Measurements from ENCODE around the gene HOXD1. TPM values are rescaled to one million over a fixed set of nuclear protein-coding genes. Genes with fewer than 3 reads are reported as not detected.

Gene HOXD1
- total and polyA plus RNA-seq, 2 of the 4 experiments (the other 2 are of a cell fraction), result not detected

DNA sequence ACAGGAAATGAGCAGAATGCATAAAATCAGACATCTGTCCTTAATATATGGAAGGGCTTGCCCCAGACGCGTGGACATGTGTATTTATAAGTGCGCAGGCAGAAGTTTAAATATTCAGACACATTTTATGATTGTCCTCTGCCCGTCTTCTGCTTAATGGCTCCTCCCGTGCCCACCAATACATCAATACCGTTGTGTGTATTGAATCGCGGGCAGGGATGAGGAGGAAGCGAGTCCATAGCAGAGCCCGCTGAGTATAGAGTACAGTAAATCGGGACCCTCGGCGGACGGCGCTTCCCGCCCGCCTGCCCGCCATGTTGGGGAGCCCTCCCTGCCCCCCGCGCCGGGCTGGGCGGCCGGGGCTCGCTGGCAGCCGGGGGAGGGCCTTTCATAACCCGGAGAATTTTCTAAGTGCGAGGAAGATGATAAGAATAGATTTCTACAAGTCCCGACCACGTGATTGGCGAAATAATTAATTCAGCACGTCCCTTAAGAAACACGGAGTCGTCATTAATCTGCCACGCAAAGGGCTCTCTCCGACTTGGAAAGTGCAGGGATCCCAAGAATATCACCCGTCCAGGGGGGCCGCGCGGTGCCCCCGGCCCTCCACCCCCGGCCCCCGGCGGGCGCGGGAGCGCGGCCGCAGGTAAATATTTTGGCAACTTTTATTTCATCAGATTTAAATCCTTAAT, 31.5 kb upstream of the HOXD1 start, which contains the start of gene HOXD3:
HOXD3 (plus strand) TSS at position 501 of the 692 bp plus-strand sequence. CDS start 11,808 bp downstream, outside the sequence.
- no peak within 1 kb of the TSS for H2BK120ac ChIP-seq (ENCODE audit: low read depth, low read length)
- no peak within 1 kb of the TSS for H4K5ac ChIP-seq (ENCODE audit: low read depth, low read length)
- no peak within 1 kb of the TSS for H3K18ac ChIP-seq (ENCODE audit: low read depth, low read length)
- H2BK20ac ChIP-seq (ENCODE audit: low read depth, low read length), result no peak within 1 kb of the TSS
- H3K23ac ChIP-seq (ENCODE audit: low read depth, low read length), result no peak within 1 kb of the TSS
- H3K36me3 ChIP-seq (ENCODE audit: control insufficient read depth, insufficient read depth, low read length), result no peaks in the 10 kb centered on the region
- H4K20me1 ChIP-seq (ENCODE audit: insufficient read depth, low read length), result no peaks in the 10 kb centered on the region
- H3K79me1 ChIP-seq (ENCODE audit: low read depth in 1 of 2, low read length in 2 of 2), result no peaks in the 10 kb centered on the region
- no peak within 1 kb of the TSS for H2BK5ac ChIP-seq (ENCODE audit: low read depth, low read length, poor library complexity, severe bottlenecking)
- no peak within 1 kb of the TSS for H3K4me3 ChIP-seq (ENCODE audit: insufficient read depth, low read depth, low read length)
- no peak within 1 kb of the TSS for H3K27ac ChIP-seq (ENCODE audit: insufficient read depth, low read length)
- H3K9me3 ChIP-seq (ENCODE audit: control insufficient read depth, insufficient read depth, low read length), result peaks cover 13% of the 10 kb centered on the region
- ChIA-PET CTCF (no interaction called here), POLR2A (ENCODE audit: unreplicated experiment) (no interaction called here)
- no peak within 1 kb of the TSS; the same call in 1 of the 2 replicates for H3K4me2 ChIP-seq (ENCODE audit: low read depth, low read length)
- no peak for ATAC-seq (ENCODE audit: low read depth)
- H3K9me1 ChIP-seq (ENCODE audit: insufficient read depth, low read length), result no peaks in the 10 kb centered on the region
- dilution Hi-C loops (cut with HindIII; ENCODE audit: low sequenced_read_pairs, unreplicated experiment), result no loop called here
- H4K8ac ChIP-seq (ENCODE audit: low read depth in 2 of 2, low read length in 2 of 2), result no peak within 1 kb of the TSS
- no peak within 1 kb of the TSS for H2AK5ac ChIP-seq (ENCODE audit: low read depth, low read length)
- intact Hi-C loops (cut with micrococcal nuclease), result no loop called here
- no peak within 1 kb of the TSS for H2AK9ac ChIP-seq (replicated peaks; ENCODE audit: low read depth, low read length, poor library complexity)
- H4K91ac ChIP-seq (ENCODE audit: insufficient read depth, low read depth, low read length), result no peak within 1 kb of the TSS
- H3K9ac ChIP-seq (ENCODE audit: low read depth, low read length), result no peak within 1 kb of the TSS
- no peak for DNase-seq
- TF ChIP-seq NFE2L2 (IDR thresholded peaks at IDR 0.05; ENCODE audit: low read depth, low read length) (no peak), MXI1 (IDR thresholded peaks at IDR 0.05; ENCODE audit: borderline replicate concordance, low read depth, low read length) (no peak), RAD21 (IDR thresholded peaks at IDR 0.05; ENCODE audit: low read length) (no peak), CHD1 (IDR thresholded peaks at IDR 0.05; ENCODE audit: low read depth, low read length) (no peak), RCOR1 (IDR thresholded peaks at IDR 0.05; ENCODE audit: insufficient replicate concordance, low read length) (no peak), SMC3 (IDR thresholded peaks at IDR 0.05; ENCODE audit: low read depth, low read length) (no peak), FOS (IDR thresholded peaks at IDR 0.05; ENCODE audit: low read depth, low read length) (no peak), POLR2A (IDR thresholded peaks at IDR 0.05; ENCODE audit: low read depth, low read length) (no peak), MAFK (IDR thresholded peaks at IDR 0.05; ENCODE audit: low read depth, low read length) (no peak), MAZ (IDR thresholded peaks at IDR 0.05; ENCODE audit: borderline replicate concordance, low read depth, low read length) (no peak), BHLHE40 (IDR thresholded peaks at IDR 0.05; ENCODE audit: low read depth, low read length) (no peak), RFX5 (IDR thresholded peaks at IDR 0.05; ENCODE audit: low read depth, low read length) (no peak)
- TF ChIP-seq, protein P1, sequence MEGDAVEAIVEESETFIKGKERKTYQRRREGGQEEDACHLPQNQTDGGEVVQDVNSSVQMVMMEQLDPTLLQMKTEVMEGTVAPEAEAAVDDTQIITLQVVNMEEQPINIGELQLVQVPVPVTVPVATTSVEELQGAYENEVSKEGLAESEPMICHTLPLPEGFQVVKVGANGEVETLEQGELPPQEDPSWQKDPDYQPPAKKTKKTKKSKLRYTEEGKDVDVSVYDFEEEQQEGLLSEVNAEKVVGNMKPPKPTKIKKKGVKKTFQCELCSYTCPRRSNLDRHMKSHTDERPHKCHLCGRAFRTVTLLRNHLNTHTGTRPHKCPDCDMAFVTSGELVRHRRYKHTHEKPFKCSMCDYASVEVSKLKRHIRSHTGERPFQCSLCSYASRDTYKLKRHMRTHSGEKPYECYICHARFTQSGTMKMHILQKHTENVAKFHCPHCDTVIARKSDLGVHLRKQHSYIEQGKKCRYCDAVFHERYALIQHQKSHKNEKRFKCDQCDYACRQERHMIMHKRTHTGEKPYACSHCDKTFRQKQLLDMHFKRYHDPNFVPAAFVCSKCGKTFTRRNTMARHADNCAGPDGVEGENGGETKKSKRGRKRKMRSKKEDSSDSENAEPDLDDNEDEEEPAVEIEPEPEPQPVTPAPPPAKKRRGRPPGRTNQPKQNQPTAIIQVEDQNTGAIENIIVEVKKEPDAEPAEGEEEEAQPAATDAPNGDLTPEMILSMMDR (conservative IDR thresholded peaks at IDR 0.05; ENCODE audit: low read depth, low read length), result no peak
- TF ChIP-seq, protein P2, sequence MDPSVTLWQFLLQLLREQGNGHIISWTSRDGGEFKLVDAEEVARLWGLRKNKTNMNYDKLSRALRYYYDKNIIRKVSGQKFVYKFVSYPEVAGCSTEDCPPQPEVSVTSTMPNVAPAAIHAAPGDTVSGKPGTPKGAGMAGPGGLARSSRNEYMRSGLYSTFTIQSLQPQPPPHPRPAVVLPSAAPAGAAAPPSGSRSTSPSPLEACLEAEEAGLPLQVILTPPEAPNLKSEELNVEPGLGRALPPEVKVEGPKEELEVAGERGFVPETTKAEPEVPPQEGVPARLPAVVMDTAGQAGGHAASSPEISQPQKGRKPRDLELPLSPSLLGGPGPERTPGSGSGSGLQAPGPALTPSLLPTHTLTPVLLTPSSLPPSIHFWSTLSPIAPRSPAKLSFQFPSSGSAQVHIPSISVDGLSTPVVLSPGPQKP (IDR thresholded peaks at IDR 0.05; ENCODE audit: borderline replicate concordance, low read depth, low read length), result no peak
- TF ChIP-seq, protein P3, sequence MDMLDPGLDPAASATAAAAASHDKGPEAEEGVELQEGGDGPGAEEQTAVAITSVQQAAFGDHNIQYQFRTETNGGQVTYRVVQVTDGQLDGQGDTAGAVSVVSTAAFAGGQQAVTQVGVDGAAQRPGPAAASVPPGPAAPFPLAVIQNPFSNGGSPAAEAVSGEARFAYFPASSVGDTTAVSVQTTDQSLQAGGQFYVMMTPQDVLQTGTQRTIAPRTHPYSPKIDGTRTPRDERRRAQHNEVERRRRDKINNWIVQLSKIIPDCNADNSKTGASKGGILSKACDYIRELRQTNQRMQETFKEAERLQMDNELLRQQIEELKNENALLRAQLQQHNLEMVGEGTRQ (IDR thresholded peaks at IDR 0.05; ENCODE audit: low read depth, low read length), result no peak
- no peak within 1 kb of the TSS for H3K56ac ChIP-seq (ENCODE audit: extremely low read depth, insufficient read depth, low read length)
- no peak within 1 kb of the TSS for H2AFZ ChIP-seq (replicated peaks; ENCODE audit: low read length, poor library complexity)
- H2BK15ac ChIP-seq (ENCODE audit: low read depth, low read length), result no peak within 1 kb of the TSS
- peaks cover 91% of the 10 kb centered on the region for H3K27me3 ChIP-seq (ENCODE audit: control insufficient read depth, insufficient read depth, low read length)
- no TSS peak for BruUV-seq (replicated peaks)
- H3K14ac ChIP-seq (replicated peaks; ENCODE audit: low read depth, low read length), result no peak within 1 kb of the TSS
- in situ Hi-C loops (cut with MboI; ENCODE audit: low sequenced_read_pairs), result no loop called here
- WGBS, 2 experiments (ENCODE audit: extremely low coverage in 2 of 2, insufficient read length in 1 of 2), result 0% methylated on average over 8 of the region's 48 CpGs; no CpG with 5 or more reads in 1 of the 2 experiments
- H3K4me1 ChIP-seq (ENCODE audit: control insufficient read depth, insufficient read depth, low read length), result no peaks in the 10 kb centered on the region
- H3K4ac ChIP-seq (ENCODE audit: low read depth, low read length), result no peak within 1 kb of the TSS

Data from IMR-90 (cell line).